Stimulated activated CD8-positive, alpha-beta memory T cell treated with anti-CD3 and anti-CD28 coated beads, Interleukin-2, amount 100 ng/mL, for 48 hours (primary cell): Measurements from ENCODE around the gene MID2.
"Not testable (repeated sequence)": the region's sequence is repeated elsewhere in the genome, so short reads cannot be mapped to it uniquely, and the experiment has no call there.

Experiments
- DNase-seq, 2 donors: peaks; one replicate each; pipeline ENCODE4 v3.0.0-alpha.2; 2020; ENCODE audit warnings: low read depth in 2 of 2

MID2 gene, protein sequence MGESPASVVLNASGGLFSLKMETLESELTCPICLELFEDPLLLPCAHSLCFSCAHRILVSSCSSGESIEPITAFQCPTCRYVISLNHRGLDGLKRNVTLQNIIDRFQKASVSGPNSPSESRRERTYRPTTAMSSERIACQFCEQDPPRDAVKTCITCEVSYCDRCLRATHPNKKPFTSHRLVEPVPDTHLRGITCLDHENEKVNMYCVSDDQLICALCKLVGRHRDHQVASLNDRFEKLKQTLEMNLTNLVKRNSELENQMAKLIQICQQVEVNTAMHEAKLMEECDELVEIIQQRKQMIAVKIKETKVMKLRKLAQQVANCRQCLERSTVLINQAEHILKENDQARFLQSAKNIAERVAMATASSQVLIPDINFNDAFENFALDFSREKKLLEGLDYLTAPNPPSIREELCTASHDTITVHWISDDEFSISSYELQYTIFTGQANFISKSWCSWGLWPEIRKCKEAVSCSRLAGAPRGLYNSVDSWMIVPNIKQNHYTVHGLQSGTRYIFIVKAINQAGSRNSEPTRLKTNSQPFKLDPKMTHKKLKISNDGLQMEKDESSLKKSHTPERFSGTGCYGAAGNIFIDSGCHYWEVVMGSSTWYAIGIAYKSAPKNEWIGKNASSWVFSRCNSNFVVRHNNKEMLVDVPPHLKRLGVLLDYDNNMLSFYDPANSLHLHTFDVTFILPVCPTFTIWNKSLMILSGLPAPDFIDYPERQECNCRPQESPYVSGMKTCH

DNA sequence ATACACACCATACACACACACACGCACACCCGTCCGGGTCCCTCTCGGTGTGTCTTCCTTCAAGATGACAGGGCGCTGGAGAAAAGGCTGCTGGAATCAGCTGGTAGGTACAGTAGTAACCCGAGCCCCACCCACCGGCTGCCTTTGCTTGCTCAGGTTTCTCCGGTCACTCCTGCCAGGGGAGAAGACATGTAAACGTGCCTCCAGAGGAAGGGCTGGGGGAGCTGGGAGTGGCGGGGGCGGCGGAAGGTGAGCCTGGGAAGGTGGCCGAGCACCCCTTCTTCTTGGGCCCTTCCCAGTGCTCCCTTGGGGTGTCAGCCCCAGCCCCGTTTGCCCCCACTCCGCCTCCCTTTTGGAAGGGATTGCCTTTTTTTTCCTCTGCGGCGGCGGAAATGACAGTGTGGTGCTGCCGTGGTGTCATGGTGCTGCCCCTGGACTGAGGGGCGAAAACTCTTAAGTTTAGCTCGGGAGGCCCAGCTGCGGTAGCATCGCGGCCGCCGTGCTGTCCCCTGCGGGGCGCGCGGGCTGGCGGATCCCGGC is at the start of gene MID2:
TSS of gene MID2 (plus strand) at position 169 of the 540 bp plus-strand sequence. CDS start 561 bp downstream, outside the sequence.
- DNase-seq: peak; percentile 13 to 14

DNA sequence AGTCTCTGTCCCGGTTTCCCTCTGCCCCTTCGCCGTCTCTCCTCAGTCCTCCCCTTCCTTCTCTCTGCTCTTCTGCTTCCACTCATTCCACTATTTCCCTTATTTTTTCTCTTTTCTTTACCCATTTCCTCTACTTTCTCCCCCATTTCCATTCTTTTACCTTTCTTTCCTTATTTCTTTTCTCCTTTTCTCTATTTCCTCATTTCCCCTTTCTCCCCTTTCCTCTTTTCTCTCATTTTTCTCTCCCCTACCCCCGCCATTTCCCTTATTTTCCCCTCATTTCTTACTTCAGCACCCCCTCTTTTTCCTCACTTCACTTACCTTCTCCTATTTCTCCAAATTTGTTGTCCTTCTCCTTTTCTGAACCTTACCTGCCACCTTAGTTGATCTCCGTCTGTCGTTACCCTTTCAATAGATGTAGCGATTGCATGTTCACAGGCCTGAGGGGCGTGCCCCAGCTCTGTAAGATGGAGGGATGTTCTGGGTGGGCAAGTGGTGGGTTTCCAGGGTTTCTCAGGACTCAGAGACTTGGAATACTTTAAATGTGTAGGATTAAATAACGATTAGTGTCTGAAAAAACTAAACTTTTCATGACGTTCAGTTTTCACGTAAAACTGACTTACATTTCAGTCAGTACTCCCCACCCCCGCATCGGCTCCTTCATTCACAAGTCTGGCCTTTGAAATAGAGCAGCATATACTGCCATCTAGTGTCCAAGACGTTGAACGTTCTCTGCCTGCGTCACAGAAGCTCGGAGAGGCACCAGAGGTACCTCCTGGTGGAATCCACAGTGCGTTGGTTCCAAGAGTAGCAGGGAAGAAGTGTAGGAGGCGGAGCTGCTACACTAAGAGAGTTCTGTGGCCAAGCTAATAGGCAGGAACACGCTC is 48.8 kb upstream of the MID2 start:
- DNase-seq: peak; percentile 54 to 56

DNA sequence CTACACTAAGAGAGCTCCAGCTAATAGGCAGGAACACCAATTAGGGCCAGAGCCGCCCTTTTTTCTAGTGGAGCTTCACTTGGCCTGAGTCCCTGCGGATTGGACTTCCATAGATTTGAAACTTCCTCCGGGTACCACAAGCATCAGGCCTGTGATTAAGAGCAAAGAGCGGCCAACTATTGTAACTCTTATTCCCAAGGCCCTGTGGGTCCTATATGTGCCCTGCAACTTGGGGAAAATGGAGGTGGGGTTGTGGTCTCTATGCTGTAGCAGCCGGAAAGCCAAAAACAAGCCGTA is 48.2 kb upstream of the MID2 start, which contains the start of gene NCBP2L:
TSS of gene NCBP2L (plus strand) at position 198 of the 297 bp plus-strand sequence. CDS start 16,488 bp downstream, outside the sequence.
- DNase-seq: no peak

DNA sequence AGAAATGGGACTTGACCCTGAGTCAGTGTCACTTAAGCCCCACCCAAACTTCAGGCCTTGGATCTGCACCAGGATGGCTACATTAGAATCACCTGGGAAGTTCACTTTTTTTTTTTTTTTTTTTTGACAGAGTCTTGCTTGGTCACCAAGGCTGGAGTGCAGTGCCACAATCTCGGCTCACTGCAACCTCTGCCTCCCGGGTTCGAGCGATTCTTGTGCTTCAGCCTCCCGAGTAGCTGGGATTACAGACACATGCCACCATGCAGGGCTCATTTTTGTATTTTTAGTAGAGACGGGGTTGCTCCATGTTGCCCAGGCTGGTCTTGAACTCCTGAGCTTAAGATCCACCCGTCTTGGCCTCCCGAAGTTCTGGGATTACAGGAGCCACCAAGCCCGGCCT is 45.1 kb upstream of the MID2 start:
- no peak for DNase-seq

DNA sequence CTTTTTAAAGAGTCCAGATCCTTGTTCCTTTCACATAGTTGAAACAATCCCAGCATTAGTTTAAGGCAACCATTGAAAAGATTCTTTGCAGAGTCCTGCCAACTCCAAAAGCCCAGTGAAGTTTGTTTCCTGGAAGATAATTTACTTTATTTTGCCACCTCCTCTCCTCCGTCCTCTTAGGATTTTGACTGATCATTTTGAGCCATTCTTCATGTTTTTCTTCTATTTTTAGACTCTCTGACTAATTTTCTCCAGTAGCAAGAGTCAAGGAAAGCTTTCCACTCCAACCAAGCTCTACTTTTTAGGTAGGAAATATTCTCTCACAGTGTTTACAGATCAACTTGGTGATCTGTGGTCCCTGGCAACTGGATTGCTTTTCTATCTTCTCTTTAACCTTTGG is 37.8 kb upstream of the MID2 start:
- no peak for DNase-seq

DNA sequence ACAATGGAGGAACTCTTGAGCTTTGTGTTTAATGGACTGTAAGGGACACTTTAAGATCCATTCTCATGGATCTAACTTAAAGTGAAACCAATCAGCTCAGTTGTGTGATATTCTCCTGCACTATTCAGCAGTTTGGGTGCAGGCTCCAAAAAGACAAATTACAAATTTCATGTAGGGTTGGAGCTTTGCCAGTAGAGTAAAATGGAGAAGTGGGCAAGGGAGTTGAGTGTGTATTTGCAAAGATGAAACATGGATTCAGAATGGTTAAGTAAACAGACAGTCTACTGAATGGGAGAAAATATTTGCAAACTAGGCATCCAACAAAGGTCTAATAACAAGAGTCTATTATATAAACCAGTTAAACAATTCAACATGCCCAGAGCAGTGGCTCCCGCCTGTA is 21.2 kb upstream of the MID2 start:
- DNase-seq: no peak

DNA sequence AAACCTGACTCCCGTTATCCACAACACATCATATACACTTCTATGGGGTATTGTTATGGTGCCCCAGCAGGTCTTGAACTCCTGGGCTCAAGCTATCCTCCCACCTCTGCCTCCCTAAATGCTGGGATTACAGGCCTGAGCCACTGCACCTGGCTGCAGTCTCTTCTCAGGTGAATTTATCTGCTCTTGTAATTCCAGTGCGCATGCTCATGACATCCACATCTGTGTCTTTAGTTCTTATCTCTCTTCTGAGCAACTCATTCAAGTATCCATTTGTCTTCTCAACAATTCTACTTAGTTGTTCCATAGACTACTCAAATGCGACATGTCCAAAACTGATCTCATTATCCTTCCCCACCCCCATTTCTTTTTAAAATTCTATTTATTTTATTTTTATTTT is 20.5 kb upstream of the MID2 start:
- no peak for DNase-seq

DNA sequence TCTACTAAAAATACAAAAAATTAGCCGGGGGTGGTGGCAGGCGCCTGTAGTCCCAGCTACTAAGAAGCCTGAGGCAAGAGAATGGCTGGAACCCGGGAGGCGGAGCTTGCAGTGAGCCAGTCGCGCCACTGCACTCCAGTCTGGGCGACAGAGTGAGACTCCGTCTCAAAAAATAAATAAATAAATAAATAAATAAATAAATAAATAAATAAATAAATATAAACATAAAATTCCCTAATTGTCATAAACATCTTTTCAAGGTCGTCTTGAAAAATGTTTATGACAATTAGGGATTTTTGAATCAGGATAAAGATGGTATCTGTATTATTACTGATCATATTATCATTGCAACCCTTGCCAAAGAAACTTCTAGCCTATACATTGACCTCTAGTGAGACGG is 15.6 kb upstream of the MID2 start:
- not testable (repeated sequence) for DNase-seq

DNA sequence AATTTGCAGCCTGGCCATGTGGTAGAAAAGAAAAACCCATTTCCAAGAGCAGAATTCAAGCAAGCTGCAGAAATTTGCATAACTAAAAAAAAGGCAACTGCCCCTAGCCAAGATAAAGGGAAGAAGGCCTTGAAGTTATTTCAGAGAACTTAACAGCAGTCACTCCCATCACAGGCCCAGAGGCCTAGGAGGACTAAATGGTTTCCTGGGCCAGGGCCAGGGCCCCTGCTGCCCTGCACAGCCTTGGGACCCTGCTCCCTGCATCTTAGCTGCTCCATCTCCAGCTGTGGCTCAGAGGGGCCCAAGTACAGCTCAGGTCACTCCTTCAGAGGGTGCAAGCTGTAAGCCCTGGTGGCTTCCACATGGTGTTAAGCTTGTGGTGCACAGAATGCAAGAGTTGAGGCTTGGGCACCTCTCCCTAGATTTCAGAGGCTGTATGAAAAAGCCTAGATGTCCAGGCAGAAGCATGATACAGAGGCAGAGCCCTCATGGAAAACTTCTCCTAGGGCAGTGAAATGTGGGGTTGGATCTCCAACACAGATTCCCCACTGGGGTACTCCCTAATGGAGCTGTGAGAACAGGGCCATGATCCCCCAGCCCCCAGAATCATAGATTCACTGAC is 6.7 kb upstream of the MID2 start:
- no peak for DNase-seq

DNA sequence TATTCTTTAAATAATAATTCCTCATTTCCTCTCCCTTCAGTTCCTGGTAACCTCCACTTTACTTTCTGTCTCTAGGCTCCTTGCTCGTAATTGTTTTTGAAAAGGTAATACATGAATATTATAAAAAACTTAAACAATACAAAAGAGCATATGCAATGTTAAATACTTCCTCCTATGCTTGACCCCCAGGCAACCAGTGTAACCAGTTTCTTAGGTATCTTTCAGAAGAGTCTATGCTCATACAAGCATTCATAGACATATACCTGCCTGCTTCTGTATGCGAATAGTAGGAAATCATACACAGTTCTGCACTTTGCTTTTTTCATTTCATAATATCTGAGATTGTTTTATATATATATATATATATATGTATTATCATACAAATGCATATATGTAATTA is 2.6 kb upstream of the MID2 start:
- DNase-seq: no peak

DNA sequence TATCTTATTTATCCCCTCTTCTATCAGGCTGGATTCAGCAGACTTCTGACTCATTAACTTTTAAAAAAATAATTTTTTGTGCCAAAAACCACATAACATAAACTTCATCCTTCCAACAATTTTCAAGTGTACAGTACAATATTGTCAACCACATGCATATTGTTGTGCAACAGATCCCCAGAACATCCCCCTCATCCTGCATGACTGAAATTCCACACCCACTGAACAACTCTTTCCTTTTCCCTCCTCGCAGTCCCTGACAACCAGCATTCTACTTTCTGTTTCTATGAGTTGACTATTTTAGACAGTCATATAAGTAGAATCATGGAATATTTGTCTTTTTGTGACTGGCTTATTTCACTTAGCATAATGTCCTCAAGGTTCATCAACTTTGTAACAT is 2.2 kb upstream of the MID2 start:
- DNase-seq: no peak

DNA sequence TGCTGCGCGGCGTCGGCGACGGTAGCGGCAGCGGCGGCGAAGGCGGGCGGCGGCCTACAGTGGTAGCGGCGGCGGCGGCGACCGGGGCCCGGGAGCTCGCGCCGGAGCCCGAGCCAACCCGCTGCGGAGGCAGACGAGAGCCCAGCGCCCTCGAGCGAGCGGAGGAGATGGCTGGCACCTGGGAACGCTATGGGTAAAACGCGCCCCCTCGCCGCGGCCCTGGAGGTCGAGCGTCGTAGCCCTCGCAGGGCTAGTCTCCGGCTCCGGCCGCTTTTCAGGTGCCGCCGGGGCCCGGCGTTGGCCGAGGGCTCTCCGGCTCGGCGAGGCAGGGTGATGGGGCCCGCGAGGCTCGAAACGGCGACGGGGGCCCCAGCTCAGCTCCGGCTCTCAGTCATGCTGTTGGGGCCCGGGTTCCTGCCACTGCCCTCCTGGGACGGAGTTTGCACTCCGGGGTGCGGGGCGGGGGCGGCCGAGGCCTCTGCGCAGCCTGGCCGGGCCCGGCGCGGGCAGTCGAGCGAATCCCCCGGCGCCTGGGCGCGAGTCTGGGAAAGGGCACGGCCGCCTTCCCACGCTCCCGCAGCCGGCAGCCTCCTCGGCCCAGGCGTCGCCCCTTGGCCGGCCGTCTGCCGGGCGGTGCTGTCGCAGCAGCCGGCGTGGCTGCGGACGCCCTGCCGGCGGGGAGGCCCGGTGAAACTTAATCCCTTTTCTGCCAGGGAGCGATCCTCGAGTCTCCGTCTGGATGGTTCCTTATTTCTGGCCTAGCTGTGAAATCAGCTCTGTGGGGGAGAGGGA is 768 bp downstream of the MID2 start:
- DNase-seq: peak; percentile 4 to 8

DNA sequence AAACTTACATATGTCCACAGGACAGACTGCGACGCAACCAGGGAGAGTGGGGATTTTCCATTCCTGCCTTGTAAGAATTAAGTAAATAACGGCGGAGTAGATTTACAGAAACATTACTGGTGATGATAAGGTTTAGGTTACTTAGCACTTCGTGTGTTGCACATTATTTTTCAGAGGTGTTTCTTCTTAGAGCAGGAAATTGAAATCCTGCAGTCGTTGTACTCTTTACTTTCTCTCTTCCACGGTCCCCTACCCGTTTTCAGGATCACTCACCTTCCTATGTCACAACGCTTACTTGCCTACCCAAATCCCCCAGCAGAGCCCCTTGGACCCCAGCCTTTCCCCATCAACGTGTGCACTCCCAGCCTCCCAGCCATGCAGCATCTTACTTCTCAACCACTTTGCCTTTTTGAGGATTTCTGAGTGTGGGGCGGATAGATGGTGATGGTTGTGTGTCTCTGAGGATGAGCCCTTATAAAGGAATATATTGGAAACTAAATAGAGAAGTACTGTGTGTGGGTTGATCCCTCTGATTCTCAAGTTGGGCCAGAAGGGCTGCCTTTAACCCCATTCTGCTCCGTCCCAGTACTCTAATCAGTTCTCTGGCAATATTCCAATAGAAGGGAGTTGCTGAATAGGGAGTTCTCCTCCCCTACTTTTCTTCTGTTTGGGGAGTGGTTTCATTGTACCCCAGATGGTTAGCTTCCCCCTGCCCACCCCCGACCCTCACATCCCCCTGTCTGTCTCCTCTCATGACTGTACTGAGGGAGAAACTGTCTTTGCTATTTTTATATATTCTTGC is 1.6 kb downstream of the MID2 start:
- no peak for DNase-seq

DNA sequence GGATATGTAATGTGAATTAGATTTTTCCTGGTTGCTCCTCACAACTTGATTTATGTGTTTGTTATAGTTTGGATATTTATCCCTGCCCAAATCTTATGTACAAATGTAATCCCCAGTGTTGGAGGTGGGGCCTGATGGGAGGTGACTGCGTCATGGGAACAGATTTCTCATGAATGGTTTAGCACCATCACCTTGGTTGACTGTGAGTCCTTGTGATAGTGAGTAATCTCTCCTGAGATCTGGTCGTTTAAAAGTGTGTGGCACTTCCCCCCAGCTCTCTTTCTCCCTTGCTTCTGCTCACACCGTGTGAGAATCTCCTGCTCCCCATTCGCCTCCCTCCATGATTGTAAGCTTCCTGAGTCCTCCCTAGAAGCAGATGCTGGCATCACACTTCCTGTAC is 2.2 kb downstream of the MID2 start:
- no peak for DNase-seq

DNA sequence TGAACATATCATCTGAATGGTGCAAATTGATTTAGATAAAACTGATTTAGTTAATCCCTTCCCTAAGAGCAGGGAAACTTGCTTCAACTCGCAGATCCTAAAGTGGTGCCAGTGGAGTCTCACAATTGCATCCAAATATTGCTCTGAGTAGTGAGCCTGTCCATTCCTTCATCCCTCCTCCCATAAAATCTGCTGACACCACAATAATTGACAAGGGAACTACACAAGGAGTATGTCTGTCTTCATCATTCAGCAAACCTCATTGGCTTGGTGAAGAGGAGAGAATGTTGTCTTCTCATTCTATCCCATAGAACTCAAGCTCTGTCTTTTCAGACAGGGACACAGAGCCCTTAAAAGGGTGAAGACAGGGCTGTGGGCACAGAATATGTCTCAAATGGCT is 4.2 kb downstream of the MID2 start:
- DNase-seq: no peak

DNA sequence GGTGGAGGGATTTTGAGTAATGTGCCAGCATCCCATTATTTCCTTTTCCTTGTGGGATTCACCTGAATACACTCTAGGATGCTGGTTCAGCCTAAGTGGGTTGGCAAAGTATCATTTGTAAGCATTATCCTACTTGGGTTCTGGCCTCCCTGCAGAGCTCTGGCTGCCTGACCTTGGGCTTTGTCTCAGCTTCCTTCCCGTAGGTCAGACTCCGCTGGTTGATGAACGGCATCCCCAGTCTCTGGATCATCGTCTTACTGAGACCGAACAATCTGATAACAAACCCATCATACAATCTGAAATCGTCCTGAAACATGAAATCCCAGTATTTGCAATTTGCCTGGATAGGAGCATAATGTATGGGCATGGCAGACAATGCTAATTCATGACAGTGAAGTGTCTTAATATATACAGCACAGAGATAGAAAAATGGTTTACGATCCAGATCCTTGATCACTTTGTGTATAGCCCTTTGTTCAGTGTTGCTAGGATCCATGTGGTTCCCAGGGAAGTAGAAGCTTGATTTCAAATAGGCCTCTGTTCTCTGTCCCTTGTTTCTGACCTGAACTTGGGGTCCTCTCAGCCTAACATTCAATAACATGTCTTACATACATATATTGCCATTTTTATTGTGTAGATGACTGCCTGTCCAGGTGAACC is 5.5 kb downstream of the MID2 start:
- DNase-seq: no peak

DNA sequence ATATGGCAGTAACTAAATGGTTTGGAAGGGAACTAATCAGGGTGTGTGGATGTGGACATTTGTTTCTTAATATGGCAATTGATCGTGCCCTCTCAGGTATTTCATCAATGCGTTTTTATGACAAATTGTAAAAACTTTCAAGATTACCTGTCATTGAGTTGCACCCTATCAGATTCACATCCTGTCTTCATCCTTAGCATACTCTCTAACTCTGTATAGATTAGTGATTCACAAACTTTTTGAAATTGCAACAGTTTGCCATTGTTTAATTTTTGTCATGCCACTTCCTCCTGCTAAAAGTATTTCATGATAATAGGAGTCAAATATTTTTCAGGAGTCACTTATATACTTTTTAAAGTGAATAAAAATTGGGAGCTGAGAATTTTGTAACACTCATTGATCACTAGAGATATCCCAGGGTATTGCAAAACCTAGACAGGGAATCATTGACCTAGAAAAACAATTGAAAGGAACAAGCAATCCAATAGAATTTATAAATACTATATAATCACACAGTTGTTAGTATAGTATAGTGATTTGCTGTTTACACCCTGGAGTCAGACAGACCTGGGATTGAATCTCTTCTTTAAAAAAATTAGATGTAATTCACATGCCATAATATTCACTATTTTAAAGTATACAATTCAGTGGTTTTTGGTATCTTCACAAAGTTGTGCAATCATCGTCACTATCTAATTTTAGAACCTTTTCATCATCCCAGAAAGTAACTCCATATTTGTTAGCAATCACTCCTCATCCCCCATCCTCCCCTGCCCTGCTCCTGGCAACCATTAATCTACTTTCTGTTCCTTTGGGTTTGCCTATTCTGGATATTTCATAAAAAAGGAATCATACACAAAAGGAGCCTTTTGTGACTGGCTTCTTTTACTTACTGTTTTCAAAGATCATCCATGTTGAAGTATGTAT is 8.9 kb downstream of the MID2 start:
- no peak for DNase-seq

DNA sequence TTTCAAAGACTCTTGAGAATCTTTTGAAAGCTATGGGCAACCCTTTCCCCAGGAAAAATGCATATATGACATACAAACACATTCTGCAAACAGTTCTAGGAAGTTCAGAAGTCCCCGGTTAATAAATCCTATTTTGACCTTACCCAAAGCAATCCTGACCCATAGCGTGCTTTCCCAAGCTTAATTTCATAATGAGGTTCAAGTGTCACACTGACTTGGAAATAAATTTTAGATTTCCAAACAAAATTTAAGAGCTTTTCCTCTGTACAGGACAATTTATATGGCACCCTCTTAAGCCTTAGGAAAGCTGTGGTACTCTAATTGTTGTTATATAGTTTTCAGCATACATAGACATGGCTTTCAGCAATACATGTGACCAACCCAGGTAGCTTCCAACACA is 11.3 kb downstream of the MID2 start:
- no peak for DNase-seq
